NCI-H446 treated with DMSO at 0.1 percent for 48 hours (cell line): Measurements from ENCODE around the gene ANXA11.
"Not testable (repeated sequence)": the region's sequence is repeated elsewhere in the genome, so short reads cannot be mapped to it uniquely, and the experiment has no call there.

Source experiments
- DNase-seq: peaks from one replicate; lab custom pipeline; 2025; lab: John Stamatoyannopoulos, UW

The ANXA11 gene

DNA sequence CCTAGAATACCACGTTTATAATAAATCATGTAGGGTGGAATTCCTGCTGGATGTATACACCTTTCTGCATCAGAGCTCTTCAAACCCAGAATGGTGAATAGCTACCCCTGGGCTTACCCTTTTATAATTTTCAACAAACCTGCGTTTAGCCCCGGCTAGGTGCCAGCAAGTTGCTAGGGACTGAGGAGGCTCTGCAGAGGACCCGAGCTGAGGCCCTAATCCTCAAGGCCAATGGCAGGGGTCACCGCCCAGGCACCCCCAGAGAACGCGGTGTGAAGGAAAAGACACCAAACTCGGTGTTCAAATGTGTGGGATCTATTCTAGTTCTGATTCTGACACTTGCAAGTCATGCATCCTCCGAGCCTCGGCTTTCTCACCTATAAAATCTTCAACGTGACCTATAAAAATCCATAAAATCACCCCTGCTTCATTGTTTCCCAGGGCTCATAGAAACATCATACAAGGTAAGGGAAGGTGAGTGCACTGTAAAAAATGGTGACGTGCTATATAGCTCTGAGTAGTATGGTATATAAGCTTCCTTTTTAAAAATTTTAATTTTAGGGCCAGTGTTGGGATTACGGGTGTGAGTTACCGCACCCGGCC lies 2.5 kb upstream of the ANXA11 start:
- DNase-seq = no peak

DNA sequence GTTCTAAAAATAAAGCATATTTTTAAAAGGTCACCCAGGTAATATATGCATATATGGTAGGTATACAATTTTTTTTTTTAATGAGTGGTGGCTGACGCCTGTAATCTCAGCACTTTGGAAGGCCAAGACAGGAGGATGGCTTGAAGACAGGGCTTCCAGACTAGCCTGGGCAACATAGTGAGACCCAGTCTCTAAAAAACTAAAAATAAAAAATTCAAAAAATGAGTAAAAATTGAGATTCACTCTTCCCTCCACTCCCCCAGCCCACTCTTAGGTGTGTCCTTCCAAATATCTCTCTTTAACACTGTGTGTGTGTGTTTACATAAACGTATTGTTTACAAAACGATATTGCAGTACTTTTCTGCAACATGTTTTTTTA lies 929 bp upstream of the ANXA11 start:
- DNase-seq = no peak

- DNase-seq = no peak
These were observed 460 bp downstream of the ANXA11 start for GRCh38 chr10:80204677-80205476.

GRCh38 chr10:80203835-80204676 lies 1.3 kb downstream of the ANXA11 start:
- DNase-seq = no peak

DNA sequence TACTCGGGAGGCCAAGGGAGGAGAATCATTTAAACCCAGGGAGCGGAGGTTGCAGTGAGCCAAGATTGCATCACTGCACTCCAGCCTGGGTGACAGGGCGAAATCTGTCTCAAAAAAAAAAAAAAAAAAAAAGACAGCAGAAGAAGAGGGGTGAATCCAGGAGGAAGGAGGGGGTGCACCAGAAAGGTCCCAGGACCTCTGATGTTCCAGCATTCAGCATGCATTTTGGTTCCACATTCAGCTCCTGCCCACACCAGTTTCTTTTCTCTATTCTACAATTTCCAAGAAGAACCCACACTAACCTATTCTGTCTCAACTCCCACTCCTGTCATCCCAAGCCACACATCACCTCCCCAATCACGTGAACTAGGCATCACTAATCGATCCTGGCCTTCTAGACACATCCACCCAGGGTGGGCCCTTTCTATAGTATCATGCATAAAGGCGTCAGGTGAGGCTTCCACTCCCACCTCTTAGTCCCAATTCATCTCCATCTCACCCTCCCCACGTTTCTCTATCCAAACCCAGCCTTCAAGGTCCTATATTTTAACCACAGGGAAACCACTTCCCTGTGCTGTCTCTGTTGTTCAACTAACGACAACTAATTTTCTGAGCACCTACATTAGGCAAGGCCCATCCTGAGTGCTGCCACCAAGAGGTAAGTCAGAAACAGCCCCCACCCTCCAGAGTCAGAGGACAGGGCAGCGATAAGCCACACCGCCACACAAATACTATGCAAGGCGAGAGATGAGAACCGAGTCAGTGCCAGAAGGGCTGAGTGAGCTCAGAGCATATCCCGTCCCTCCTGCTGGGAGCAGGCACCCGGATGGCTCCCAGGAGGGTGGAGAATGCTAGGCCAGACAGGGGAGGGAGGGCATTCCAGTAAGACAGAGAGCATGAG lies 2.2 kb downstream of the ANXA11 start:
- DNase-seq = peak; percentile 3

DNA sequence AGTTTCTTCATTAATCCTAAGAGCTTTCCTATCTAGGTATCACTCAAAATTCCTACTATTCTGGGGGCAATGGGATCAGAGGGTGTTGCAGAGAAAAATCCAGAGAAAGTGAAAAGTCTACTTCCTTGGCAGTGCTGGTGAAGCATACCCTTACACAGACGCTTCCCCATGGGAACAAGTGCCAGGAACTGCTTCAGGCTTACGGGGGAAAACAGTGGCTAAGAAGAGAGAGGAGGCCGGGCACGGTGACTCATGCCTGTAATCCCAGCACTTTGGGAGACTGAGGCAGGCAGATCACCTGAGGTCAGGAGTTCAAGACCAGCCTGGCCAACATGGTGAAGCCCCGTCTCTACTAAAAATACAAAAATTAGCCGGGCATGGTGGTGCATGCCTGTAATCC lies 2.8 kb downstream of the ANXA11 start:
- DNase-seq = not testable (repeated sequence)

DNA sequence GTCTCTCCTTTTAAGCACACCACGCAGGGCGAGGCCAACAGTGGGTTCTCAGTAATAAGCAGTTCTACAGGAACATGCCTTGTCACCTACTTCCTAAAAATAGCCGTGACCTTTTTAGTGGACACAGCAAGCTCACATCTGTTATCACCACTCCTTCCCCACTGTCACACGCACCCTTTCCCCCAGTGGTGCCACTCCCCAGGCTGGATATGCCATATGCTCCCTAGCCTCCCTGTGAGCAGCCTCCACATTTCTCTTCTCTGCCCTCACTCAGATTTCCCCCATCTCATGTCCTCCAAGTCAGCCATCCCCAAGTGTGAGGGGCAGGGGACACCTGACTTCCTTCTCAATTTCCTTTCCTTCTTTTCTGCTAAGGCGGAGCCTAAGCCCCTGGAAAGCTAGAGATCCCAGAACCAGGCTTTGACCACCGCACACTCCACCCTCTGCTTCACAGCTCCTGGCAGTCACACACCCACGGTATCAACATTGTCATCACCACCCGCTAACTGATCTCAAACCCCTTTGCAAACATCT lies 3.7 kb downstream of the ANXA11 start:
- no peak for DNase-seq

DNA sequence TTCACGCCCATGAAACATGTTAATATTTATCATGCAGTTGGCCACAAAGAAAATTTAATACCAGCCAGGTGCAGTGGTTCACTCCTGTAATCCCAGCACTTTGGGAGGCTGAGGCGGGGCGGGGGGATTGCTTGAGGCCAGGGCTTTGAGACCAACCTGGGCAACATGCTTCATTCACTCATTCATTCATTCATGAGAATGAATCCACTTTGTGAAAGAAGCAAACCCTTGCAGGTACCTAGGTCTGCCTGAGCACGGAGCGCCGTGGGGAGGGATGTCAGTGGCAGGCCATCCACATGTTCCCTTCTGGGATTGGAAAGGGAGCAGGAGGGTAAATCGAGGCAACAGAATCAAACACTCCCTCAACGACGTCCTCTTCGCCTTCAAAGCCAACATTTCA lies 4.7 kb downstream of the ANXA11 start:
- no peak for DNase-seq

DNA sequence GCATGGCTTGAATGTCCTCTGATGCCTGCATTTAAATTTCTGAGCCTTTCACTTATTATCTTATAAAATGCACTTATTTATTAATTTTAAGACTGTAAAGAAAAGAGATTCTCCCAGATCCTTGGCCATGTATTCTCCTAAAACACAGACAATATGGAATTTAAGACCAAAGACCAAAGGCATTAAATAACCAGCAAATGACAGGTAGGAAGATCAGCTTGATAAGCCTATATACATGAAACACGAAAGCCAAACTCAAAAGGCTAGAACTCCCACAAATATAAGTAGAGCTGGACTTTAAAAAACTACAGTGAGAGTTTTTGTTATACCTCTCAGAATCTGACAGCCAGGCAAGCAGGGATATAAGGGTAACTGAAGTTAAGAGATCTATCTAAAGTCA lies 5.1 kb downstream of the ANXA11 start:
- no peak for DNase-seq

- no peak for DNase-seq
These were observed 5.5 kb downstream of the ANXA11 start for GRCh38 chr10:80199828-80200227.

DNA sequence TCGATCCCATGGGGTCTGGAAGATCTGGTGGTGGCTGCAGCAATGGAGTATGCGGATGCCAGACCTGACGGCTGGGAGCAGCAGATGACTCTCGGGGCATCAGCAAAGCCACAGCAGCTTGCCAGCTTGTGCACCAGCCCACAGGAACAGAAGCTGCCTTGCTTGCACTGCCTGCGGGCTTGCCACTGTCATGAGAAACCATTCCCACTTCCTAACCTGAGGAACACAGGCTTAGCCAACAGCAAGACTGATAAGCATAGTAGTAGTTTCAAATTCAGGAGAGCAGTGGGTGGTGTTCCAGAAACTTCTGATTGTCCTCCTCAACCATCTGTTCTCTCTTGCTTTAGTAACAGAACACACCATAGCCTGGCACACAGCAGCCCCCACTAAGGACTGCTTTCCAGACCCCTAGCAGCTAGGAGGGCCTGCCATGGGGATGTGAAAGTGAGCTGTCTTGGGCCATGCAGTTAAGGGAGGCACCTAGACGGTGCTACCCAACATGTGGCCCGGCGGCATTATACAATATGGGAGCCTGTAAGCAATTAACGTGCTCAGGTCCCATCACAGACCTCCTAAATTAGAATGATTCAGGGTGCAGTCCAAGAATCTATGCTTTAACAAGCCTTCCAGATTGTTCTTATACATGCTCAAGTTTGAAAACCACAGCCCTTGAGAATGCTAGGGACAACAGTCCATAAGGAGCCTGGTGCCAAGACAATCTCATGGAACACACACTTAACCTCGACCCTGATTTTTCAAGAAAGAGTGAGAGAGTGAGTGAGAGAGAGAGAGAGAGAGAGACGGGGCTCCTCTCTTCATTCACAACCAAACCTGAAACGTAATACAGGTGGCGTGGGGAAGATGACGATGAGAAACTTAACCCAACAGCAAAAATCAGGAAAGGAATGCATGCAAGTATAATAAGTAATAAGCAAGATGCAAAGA lies 7.1 kb downstream of the ANXA11 start:
- DNase-seq = no peak

DNA sequence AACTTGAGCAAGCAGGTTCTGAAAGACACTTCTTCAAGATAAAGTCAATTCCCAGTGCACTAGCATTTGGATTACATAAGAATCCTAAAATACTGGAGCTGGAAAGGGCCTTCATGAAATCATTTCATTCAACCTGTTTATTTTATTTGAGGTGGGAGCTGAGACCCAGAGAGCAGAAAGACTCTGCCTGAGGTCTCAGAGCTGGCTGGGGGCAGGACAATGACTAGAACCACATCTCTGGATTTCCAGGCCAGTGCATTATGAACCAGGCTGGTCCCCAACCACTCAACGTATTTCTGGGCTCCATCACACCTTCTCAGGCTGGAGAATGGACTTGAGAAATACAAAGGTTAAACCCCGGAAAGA lies 8.4 kb downstream of the ANXA11 start:
- DNase-seq = no peak

GRCh38 chr10:80196270-80196949 lies 8.9 kb downstream of the ANXA11 start:
- no peak for DNase-seq

GRCh38 chr10:80195046-80195574 lies 10.2 kb downstream of the ANXA11 start:
- no peak for DNase-seq

GRCh38 chr10:80194373-80195045 lies 10.8 kb downstream of the ANXA11 start:
- DNase-seq = no peak

GRCh38 chr10:80192553-80192952 lies 12.8 kb downstream of the ANXA11 start:
- no peak for DNase-seq

DNA sequence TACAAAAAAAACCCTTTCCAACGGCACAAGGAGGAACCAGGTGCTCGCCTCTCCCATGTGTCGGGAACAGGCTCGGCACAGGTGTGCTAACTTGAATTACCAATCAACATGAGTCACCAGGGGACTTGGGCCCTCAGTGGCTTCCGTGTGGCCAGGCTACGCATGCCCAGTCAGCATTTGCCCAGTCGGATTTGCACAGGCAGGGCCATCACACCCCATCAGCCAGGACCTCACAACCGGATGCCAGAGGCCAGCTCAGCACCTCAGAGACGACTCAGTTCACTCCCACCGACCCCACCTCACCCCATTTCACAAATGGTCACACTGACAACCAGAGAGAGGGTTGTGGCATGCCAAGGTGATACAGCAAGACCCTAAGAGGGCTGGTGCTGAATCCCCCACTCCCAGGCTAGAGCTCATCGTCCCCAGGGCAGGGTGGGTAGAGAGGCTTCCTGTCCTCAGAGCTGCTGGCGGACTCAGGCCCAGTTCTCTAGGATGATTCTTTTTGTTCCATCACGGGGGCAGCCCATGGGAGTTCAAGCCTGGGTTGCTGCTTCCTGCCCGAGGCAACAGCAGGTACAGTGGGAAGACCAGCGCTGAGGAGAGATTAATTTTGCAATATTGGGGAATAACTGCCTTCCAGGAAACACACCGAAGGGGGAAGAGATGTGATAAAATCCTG lies 13.6 kb downstream of the ANXA11 start:
- no peak for DNase-seq

DNA sequence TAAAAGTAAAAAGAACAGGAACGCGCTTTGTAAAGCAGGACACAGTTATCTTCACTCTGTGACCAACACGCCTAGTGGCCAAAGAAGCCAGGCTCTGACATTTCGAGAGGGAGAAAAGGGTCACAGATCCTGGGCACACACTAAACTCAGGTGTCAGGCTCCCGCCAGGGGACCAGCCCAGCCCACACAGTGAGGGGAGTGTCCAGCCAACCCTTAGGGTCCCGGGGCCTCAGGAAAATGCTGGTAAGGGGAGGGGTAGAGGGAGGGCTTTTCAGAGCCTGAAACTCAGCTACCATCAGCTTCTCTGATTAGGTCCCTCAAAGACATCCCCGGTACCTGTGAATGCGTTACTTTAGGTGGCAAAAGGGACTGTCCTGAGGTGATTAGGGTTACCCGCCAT lies 16.6 kb downstream of the ANXA11 start:
- no peak for DNase-seq
